Dendritic cell treated with granulocyte-macrophage colony-stimulating factor and Interleukin-4, amounts not matched to agents 40 ng/mL and 50 ng/mL, for 4 days (primary cell): ENCODE measurements around the gene ANKRD62.
"Not testable (repeated sequence)": the region's sequence is repeated elsewhere in the genome, so short reads cannot be mapped to it uniquely, and the experiment has no call there.

ENCODE experiments used
- H3K27ac Mint-ChIP-seq: one replicate; pipeline ENCODE4 v1.8.0; 2022; ENCODE audit warnings: mild to moderate bottlenecking, mixed read lengths
- H3K27me3 Mint-ChIP-seq: one replicate; pipeline ENCODE4 v1.8.0; 2022; ENCODE audit warnings: mild to moderate bottlenecking, mixed read lengths
- H3K36me3 Mint-ChIP-seq: one replicate; pipeline ENCODE4 v1.8.0; 2022; ENCODE audit warnings: low read depth, mixed read lengths
- H3K4me1 Mint-ChIP-seq: one replicate; pipeline ENCODE4 v1.8.0; 2022; ENCODE audit warnings: low read depth, mixed read lengths
- H3K4me3 Mint-ChIP-seq: one replicate; pipeline ENCODE4 v1.8.0; 2022; ENCODE audit warnings: mild to moderate bottlenecking, moderate library complexity, mixed read lengths
- H3K9me3 Mint-ChIP-seq: one replicate; pipeline ENCODE4 v1.8.0; 2022; ENCODE audit warnings: mixed read lengths
- intact Hi-C: fragments of 100-400 bp; cut with micrococcal nuclease; formaldehyde crosslinking; loops from one replicate; pipeline ENCODE4 v1.15.0; 2022

The ANKRD62 gene

GRCh38 chr18:12059334-12060181, 34.1 kb upstream of the ANKRD62 start:
- no peak overlapping the region for H3K4me3 Mint-ChIP-seq
- no peaks in the 10 kb centered on the region for H3K36me3 Mint-ChIP-seq
- H3K27me3 Mint-ChIP-seq: no peaks in the 10 kb centered on the region
- no peaks in the 10 kb centered on the region for H3K9me3 Mint-ChIP-seq
- peaks cover 16% of the 10 kb centered on the region for H3K4me1 Mint-ChIP-seq
- H3K27ac Mint-ChIP-seq: no peak overlapping the region
- intact Hi-C loops: no loop called here

DNA sequence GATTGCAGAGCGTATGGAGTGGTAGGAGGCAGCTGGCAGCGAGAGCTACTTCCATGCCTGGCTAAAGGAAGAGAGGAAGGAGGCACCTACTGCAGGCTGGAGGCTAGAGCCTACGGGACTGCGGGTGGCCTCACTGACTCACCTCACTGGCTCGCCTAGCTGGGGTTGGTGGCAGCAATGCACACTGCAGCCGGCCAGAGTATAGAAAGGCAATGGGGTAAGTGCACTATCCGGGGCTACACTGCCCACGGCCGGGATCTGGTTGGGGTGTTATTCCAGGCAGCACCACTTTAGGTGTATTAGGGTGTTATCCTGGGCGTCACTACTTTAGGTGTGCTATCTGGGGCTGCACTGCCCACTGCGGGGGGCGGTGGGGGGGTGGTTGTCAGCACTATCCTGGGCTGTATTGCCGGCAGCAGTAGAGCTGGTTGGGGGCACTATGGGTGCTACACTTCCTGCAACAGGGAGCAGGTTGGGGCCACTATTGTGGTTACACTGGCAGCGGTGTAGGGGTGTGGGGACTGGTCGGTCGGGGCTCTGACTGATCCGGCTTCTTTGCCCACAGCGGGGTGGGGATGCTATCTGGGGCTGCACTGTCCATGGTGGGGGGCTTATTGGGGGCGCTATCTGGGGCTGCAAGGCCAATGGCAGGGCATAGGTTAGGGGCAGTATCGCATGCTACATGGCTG, 33.3 kb upstream of the ANKRD62 start:
- no peak overlapping the region for H3K4me3 Mint-ChIP-seq

DNA sequence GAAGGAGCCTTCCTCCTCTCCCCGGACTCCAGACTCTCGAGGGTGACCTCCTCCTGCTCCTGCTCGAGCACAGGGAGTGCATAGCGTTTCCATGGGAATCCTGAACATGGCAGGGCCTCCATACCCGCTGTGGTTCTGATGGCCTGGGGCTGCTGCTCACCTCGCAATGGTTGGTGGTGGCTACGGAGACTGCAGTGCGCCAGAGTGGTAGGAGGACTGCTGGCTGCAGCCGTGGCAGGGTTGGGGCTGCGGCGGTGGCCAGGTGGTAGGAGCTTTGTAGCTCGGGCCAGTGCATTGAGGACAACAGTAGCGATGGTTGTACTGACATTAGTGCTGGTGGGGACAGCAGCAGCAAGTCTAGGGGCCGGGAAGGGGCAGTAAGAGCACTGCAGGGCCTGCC, 32.0 kb upstream of the ANKRD62 start:
- Mint-ChIP-seq H3K36me3 (no peaks in the 10 kb centered on the region), H3K4me1 (peaks cover 6% of the 10 kb centered on the region), H3K27ac (no peak overlapping the region), H3K9me3 (no peaks in the 10 kb centered on the region), H3K27me3 (peaks cover 2% of the 10 kb centered on the region), H3K4me3 (no peak overlapping the region)
- intact Hi-C loops: no loop called here

More for the DNA sequence above, 33.3 kb upstream of the ANKRD62 start:
- Mint-ChIP-seq H3K27me3 (no peaks in the 10 kb centered on the region), H3K36me3 (no peaks in the 10 kb centered on the region), H3K4me1 (peaks cover 16% of the 10 kb centered on the region), H3K27ac (no peak overlapping the region), H3K9me3 (no peaks in the 10 kb centered on the region)
- intact Hi-C loops: no loop called here

DNA sequence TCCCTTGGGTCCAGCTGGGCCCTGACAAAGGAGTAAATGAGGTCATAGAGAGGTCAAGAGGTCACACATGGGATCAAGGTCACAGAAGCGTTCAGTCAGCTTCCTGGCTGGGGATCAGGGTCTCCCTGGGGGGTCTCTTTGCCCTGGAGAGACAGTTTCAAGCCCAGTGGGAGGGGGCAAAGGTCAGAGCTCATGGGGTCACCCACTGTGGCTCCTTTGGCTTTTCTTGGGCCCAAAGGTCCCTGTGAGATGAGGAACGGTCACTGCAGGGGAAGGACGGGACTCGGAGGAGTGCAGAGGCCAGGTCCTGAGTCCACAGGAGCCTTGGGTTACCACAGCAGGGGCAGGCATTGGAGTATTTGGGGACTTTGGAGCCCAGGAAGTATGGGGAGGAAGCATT, 30.7 kb upstream of the ANKRD62 start:
- H3K9me3 Mint-ChIP-seq: no peaks in the 10 kb centered on the region
- peak overlapping the region; percentile 56 for H3K27ac Mint-ChIP-seq
- H3K36me3 Mint-ChIP-seq: no peaks in the 10 kb centered on the region
- intact Hi-C loops: no loop called here
- H3K4me3 Mint-ChIP-seq: no peak overlapping the region
- peaks cover 2% of the 10 kb centered on the region for H3K27me3 Mint-ChIP-seq
- H3K4me1 Mint-ChIP-seq: no peaks in the 10 kb centered on the region

DNA sequence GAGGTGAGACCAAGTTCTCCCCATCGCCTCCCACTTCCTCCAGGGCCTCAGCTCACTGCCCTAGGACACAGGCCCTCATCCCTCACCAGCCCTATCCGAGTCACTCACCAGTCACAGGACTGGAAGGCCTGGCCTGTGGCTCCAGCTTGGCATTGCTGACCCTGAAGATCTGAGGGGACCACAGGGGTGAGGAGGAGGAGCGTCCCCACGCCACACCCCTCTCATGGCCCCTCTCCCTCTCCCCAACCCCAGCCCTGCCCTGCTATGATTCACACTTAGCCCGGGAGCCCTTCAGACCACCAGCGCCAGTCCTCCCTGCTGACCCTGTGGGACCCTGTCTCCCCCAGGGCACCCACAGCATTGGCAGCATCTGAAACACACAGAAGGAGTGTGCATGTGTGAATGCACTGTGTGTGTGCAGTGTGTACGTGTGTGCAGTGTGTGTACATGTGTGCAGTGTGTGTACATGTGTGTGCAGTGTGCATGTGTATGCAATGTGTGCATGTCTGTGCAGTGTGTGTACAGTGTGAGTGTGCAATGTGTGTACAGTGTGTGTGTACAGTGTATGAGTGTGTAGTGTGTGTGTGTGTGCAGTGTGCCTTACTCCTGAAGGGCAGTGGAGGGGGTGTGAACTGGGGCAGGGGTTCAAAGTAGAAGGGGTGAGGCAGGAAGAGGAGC, 29.4 kb upstream of the ANKRD62 start:
- Mint-ChIP-seq H3K27me3 (peaks cover 4% of the 10 kb centered on the region), H3K36me3 (no peaks in the 10 kb centered on the region), H3K4me3 (no peak overlapping the region), H3K4me1 (no peaks in the 10 kb centered on the region), H3K9me3 (no peaks in the 10 kb centered on the region), H3K27ac (no peak overlapping the region)
- intact Hi-C loops: no loop called here

GRCh38 chr18:12065397-12065796, 28.2 kb upstream of the ANKRD62 start:
- H3K4me3 Mint-ChIP-seq: no peak overlapping the region
- intact Hi-C loops: no loop called here
- H3K36me3 Mint-ChIP-seq: no peaks in the 10 kb centered on the region
- no peaks in the 10 kb centered on the region for H3K9me3 Mint-ChIP-seq
- H3K4me1 Mint-ChIP-seq: no peaks in the 10 kb centered on the region
- no peak overlapping the region for H3K27ac Mint-ChIP-seq
- H3K27me3 Mint-ChIP-seq: peaks cover 4% of the 10 kb centered on the region

DNA sequence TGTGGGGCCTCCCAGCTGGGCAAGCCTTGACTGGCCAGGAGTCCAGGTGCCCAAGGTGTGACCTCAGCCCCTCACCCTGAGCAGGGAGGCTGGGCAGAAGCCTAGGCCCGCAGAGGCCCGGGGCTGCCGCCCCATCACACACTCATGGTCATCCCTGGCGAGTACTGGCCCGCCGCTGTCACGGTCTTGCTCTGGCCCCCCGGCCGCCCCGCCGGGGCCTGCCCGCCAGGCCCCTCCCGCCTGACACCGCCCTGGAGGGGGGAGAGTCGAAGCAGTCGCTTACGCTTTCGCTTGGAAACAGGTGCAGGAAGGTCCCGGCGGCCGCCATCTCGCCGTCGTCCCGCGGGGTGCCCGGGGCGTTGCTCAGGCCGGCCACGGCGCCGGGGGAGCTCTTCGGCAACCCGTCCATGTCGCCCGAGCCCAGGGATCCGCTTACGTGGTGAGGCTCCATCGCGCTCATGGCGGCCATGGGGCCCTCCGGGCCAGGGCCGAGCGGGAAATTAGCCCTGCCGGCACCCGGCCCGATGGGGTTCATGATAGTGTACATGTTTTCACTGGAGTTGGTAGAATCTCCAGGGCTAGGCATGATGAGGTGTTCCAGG, 26.6 kb upstream of the ANKRD62 start:
- H3K27ac Mint-ChIP-seq: no peak overlapping the region
- peaks cover 4% of the 10 kb centered on the region for H3K27me3 Mint-ChIP-seq
- H3K36me3 Mint-ChIP-seq: no peaks in the 10 kb centered on the region
- no peaks in the 10 kb centered on the region for H3K9me3 Mint-ChIP-seq
- intact Hi-C loops: no loop called here
- no peaks in the 10 kb centered on the region for H3K4me1 Mint-ChIP-seq
- H3K4me3 Mint-ChIP-seq: no peak overlapping the region

DNA sequence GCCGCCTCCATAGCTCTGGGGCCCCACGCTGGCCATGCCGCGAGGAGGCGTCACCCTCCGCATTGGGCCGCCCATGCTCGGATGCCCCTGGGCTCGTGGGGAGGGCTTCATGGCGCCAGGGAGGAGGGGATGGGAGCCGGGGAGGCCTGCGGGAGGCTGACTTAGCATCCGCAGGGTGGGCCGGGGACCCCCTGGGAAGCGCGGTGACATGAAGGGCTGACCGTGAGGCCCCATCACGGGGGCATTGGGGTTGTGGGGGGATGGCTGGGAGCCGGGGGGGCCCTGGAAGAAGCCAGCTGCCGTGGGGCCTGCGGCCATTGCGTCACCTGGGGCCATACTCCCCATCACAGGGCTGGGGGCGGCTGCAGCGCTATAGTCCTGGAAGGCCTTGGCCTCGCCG, 26.0 kb upstream of the ANKRD62 start:
- Mint-ChIP-seq H3K36me3 (no peaks in the 10 kb centered on the region), H3K27me3 (peaks cover 4% of the 10 kb centered on the region), H3K4me1 (no peaks in the 10 kb centered on the region), H3K4me3 (no peak overlapping the region), H3K27ac (no peak overlapping the region), H3K9me3 (no peaks in the 10 kb centered on the region)
- intact Hi-C loops: no loop called here

DNA sequence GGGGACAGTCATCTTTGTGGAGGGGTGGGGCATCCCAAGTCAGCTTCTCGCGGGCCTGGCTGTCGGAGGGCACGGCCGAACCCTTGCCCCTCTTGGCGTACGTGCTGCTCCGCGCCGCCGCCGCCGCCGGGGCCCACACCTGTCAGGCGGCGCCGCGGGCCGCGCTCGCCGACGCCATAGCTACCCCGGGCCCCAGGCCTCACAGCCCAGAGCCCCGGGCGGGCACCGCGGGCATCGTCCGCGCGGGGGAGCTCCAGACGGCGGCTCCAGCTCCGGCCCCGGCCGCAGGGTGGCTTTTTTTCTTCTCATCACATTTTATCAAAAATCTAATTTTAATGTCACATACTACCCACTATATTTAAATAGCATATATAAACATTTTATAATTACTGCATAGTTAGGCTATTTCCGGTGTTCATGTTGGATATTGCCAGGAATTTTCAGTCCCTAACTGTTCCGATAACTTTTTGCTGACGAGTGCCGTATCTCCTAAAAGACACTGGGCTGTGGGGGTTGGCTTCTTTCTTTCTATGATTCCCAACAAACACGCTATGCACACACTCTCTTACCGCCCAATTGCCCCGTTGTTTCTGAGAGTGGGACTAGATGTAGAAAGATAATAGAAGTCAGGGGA, 25.2 kb upstream of the ANKRD62 start:
- H3K9me3 Mint-ChIP-seq, H3K36me3 Mint-ChIP-seq, H3K4me3 Mint-ChIP-seq, H3K4me1 Mint-ChIP-seq, H3K27me3 Mint-ChIP-seq, H3K27ac Mint-ChIP-seq, intact Hi-C loops: not testable (repeated sequence)

DNA sequence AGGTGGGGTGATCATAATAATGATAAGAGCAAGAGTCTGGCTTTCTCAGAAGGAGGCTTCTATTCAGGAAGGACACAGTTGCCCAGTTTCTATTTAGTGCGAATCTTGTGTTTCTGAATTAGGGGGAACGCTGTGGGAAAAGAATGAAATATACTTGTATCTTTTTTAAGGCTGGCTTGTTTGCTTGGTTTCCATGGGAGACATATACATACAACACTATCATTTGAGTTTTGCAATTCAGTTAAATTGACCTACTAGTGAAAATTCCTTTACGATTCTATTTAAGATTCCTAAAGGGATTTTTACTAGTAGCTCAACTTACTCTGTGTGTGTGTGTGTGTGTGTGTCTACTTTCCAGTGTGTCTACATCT, 24.7 kb upstream of the ANKRD62 start:
- peaks cover 4% of the 10 kb centered on the region for H3K4me1 Mint-ChIP-seq
- H3K36me3 Mint-ChIP-seq: no peaks in the 10 kb centered on the region
- peaks cover 4% of the 10 kb centered on the region for H3K27me3 Mint-ChIP-seq
- intact Hi-C loops: no loop called here
- H3K27ac Mint-ChIP-seq: no peak overlapping the region
- no peak overlapping the region for H3K4me3 Mint-ChIP-seq
- no peaks in the 10 kb centered on the region for H3K9me3 Mint-ChIP-seq

DNA sequence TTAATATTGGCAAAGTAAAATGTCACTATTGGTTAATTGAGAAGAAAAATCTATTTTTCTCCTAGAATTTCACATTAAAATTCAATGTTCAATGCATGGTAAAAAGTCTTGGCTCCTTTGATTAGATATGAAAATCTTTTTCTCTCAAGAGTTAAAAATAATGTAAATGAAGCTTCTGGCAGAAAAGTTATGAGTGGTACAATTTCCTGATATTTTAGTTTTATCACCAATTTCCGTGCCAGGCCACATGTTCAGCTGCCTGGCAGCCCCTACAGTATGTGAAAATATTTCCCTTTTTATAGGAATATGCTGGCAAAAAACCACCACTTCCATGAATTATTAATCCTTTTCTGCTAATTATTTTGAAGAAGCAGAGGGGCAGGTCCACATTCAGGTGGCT, 22.6 kb upstream of the ANKRD62 start:
- intact Hi-C loops: loop anchor here (5.0 kb wide), 1 partner anchor 166 kb away; no protein-coding TSS in a partner anchor
- not testable (repeated sequence) for H3K9me3 Mint-ChIP-seq, H3K27ac Mint-ChIP-seq, H3K4me1 Mint-ChIP-seq, H3K36me3 Mint-ChIP-seq, H3K4me3 Mint-ChIP-seq
- peaks cover 10% of the 10 kb centered on the region for H3K27me3 Mint-ChIP-seq

DNA sequence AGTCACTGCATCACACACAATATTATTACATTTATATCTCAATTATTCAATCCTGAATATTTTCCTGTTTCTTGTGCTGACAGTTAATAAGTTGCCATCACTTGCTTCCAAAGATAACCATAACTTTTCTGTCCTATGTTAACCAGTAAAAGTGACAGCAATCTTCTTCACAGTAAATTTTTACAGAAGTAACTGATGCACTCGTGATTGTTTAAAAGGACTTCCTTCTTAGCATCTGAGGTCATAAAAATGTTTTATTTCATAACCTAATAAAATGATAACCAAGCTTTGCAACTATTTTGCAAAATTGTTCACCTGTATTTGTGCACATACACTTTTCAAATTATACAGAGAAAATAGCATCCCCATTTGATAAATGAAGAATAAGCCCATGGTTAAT, 20.6 kb upstream of the ANKRD62 start:
- intact Hi-C loops: loop anchor here (5.0 kb wide), 1 partner anchor 164 kb away; no protein-coding TSS in a partner anchor
- no peaks in the 10 kb centered on the region for H3K36me3 Mint-ChIP-seq
- peaks cover 21% of the 10 kb centered on the region for H3K27me3 Mint-ChIP-seq

DNA sequence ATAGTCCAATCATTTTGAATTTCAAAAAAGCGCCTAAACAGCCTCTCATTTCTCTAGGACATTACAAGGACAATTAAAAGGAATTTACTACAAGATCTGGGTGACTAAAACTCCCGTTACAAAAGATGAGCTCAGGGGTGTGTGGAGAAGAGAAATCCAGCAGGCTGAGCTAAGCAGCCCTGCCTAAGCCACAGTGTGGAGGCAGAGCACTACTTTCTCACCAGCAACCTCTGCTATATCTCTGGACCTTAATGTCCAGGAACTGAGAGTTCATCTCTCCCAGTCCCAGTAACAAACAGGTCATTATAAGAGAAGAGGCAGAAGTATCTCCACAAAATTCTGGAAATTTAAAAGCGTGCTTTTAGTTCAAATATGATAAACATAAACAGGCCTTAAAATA, 18.9 kb upstream of the ANKRD62 start:
- Mint-ChIP-seq H3K27me3 (peaks cover 19% of the 10 kb centered on the region), H3K36me3 (no peaks in the 10 kb centered on the region), H3K27ac (no peak overlapping the region), H3K4me1 (peaks cover 4% of the 10 kb centered on the region), H3K4me3 (no peak overlapping the region), H3K9me3 (no peaks in the 10 kb centered on the region)
- intact Hi-C loops: loop anchor here (5.0 kb wide), 1 partner anchor 163 kb away; no protein-coding TSS in a partner anchor

More for the DNA sequence above, 20.6 kb upstream of the ANKRD62 start:
- Mint-ChIP-seq H3K4me3 (no peak overlapping the region), H3K9me3 (no peaks in the 10 kb centered on the region), H3K4me1 (peaks cover 4% of the 10 kb centered on the region), H3K27ac (no peak overlapping the region)
